WI38 (cell line): Measurements from ENCODE around the gene GPR55.

ENCODE experiments used
- H3K4me3 ChIP-seq: 2 replicates; pipeline ENCODE4 v1.5.1; 2011; ENCODE audit warnings: low read depth, mild to moderate bottlenecking, control low read depth, low read length
- TF ChIP-seq, protein P1 (sequence below): IDR thresholded peaks from 2 replicates; pipeline ENCODE4 v1.5.1; 2012; ENCODE audit warnings: low read depth, mild to moderate bottlenecking, control low read depth, low read length

GPR55 gene

DNA sequence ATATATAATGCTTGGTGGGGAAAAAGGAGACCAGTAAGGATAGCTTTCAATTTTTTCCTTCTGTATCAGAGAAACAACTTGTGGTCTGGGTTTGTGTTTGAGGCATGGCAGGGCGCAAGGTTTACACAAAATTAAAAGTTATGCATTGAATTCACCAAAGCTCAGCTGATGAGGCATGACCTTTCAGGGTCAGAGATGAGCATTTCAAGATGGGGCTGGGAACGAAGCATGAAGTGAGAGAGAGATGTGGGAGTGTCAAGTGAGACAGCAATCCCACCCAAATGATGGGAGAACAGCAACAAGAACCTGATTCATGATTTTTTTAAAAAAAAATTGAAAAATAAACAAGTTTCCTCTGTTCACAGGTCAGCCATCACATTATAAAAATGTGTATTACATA, 4.9 kb downstream of the GPR55 start:
- TF ChIP-seq, protein P1, sequence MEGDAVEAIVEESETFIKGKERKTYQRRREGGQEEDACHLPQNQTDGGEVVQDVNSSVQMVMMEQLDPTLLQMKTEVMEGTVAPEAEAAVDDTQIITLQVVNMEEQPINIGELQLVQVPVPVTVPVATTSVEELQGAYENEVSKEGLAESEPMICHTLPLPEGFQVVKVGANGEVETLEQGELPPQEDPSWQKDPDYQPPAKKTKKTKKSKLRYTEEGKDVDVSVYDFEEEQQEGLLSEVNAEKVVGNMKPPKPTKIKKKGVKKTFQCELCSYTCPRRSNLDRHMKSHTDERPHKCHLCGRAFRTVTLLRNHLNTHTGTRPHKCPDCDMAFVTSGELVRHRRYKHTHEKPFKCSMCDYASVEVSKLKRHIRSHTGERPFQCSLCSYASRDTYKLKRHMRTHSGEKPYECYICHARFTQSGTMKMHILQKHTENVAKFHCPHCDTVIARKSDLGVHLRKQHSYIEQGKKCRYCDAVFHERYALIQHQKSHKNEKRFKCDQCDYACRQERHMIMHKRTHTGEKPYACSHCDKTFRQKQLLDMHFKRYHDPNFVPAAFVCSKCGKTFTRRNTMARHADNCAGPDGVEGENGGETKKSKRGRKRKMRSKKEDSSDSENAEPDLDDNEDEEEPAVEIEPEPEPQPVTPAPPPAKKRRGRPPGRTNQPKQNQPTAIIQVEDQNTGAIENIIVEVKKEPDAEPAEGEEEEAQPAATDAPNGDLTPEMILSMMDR = no peak
- no peak overlapping the region for H3K4me3 ChIP-seq

DNA sequence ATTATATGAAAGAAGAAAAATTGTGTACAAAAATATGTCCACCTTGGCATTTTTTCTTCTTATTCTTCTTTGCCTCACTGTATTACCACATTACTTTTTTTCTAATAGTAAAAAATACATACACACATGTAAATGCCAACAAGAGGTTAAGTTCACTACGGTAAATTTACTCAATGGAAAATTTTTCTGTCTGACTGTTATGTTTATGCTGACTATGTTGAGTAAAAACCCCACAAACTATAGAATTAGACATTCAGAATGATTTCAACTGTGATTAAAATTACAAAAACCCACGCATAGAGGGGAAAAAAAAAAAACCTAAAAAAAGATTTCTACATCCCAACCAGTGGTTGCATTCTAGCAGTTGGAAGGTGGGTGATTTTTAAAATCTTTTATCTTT, 5.4 kb downstream of the GPR55 start:
- TF ChIP-seq, protein P1 = no peak
- H3K4me3 ChIP-seq = no peak overlapping the region

DNA sequence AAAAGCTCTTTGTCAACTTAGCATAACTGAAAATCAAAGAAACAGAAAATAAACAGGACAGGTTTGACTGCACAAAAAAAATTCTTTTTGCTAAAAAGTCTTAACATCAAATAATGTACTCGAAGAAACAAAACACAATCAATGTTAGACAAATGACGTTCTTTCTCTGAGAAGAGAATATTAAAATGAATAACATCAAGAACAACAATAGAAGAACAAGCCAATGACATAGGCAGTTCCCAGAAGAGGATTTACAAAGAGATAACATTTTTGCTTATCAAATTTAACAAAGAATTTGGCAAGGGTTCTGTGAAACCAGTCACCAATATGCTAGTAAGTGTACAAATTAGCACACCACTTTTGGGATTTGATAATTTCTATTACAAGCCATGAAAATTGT, 5.8 kb downstream of the GPR55 start:
- H3K4me3 ChIP-seq = no peak overlapping the region
- TF ChIP-seq, protein P1 = no peak

DNA sequence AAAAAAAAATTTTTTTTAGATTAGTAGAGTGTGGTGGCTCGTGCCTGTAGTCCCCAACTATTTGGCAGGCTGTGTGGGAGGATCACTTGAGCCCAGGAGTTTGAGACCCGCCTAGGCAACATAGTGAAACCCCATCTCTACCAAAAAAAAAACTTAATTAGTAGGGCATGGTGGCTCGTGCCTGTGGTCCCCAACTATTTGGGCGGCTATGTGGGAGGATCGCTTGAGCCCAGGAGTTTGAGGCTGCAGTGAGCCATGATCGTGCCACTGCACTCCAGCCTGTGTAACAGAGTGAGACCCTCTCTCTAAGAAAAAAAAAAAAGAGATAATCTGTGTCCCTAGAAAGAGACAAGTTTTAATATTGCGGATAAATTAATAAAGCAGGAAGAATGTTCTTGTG, 8.8 kb downstream of the GPR55 start:
- TF ChIP-seq, protein P1 = no peak
- no peak overlapping the region for H3K4me3 ChIP-seq

DNA sequence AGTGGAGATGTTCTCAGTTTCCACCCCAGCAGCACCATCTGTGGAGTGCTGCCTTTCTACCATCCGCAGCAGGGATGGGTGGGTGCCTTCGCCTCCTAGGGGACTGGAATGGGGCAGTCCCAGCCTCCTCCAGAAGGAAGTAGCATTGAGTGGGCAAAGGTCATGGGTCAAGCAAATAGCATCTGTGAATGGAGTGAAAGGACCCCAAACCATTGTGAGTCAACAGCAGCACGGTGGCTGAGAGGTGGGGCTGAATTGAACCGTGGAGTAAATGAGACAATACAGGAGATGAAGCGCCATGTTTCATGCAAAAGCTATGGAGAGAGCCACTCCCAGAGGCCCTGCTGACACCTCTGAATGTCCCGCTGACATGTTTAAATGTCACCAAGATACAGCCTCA, 9.7 kb downstream of the GPR55 start:
- no peak overlapping the region for H3K4me3 ChIP-seq
- TF ChIP-seq, protein P1 = no peak

DNA sequence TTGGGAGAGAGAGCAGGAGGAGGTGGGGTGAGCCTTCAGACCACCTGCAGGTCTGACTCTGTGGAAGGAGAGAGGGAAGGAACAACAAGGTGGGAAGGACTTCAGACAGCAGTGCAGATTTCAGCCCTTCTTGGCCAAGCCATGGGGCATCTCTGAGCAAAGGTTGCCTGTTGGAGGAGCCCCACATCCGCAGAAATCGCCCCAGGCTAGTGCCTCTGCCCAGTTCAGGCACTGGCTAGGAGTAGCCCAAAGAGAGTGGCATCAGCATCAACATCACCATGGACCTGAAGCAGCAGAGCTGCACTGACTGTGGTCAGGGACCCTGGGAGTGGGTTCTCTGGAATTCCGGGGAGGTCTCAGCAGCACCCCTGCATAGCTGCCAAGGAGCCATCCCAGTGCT, 10.2 kb downstream of the GPR55 start:
- TF ChIP-seq, protein P1 = no peak
- H3K4me3 ChIP-seq = no peak overlapping the region

DNA sequence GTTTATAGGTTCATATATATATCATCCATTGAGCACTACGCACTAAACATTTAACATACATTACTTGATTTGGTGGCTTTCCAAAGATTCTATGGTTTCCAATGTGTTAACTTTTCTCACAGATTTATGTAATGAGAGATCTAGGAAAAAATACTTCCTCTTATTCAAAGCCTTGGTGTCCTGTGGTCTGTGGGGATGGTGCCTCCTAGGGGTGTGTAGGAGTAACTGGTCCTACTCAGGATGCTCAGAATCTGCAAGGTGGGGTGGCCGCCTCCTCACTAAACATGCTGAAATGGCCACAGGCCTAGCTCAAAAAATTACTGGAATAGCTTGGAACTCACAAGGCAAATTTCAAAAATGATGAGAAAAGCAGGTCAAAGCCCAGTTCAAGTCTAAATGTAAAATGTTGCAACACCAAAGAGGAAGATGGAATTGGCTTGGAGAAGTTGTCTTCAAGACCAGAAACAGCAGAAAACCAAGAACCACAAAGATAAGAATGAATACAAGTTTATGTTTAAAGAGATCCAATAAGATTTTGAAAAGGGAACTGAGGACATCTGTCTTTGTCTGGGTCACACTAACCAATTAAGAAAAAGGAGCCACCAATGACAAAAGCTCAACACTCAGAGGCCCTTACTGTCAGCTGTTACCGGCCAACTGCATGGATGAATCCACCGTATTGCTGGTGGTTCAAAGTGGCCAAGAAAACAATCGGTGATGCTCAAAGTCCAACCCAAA, 11.5 kb downstream of the GPR55 start:
- no peak overlapping the region for H3K4me3 ChIP-seq
- TF ChIP-seq, protein P1 = peak; percentile 63
